ENCODE measurements around the gene CUEDC1. TPM values are rescaled to one million over a fixed set of nuclear protein-coding genes. Genes with fewer than 3 reads are reported as not detected.

CUEDC1 gene
- total and polyA plus RNA-seq, 2 of the 13 experiments (the other 11 are each of a cell fraction or from before 2014, with no cell fraction given), result 7.4 to 12.9 TPM

GRCh38 chr17:57947369-57947768, 7.8 kb downstream of the CUEDC1 start (continued):
- TF ChIP-seq, protein P1, sequence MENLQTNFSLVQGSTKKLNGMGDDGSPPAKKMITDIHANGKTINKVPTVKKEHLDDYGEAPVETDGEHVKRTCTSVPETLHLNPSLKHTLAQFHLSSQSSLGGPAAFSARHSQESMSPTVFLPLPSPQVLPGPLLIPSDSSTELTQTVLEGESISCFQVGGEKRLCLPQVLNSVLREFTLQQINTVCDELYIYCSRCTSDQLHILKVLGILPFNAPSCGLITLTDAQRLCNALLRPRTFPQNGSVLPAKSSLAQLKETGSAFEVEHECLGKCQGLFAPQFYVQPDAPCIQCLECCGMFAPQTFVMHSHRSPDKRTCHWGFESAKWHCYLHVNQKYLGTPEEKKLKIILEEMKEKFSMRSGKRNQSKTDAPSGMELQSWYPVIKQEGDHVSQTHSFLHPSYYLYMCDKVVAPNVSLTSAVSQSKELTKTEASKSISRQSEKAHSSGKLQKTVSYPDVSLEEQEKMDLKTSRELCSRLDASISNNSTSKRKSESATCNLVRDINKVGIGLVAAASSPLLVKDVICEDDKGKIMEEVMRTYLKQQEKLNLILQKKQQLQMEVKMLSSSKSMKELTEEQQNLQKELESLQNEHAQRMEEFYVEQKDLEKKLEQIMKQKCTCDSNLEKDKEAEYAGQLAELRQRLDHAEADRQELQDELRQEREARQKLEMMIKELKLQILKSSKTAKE (CRISPR knock-in tag; IDR thresholded peaks at IDR 0.05; ENCODE audit: borderline replicate concordance), result no peak
- TF ChIP-seq ZNF839 (CRISPR knock-in tag; IDR thresholded peaks at IDR 0.05; ENCODE audit: borderline replicate concordance) (no peak), ZNF264 (CRISPR knock-in tag; IDR thresholded peaks at IDR 0.05) (no peak), ZNF775 (CRISPR knock-in tag; IDR thresholded peaks at IDR 0.05; ENCODE audit: borderline replicate concordance) (no peak), ZNF614 (CRISPR knock-in tag; IDR thresholded peaks at IDR 0.05; ENCODE audit: borderline replicate concordance) (no peak), MZF1 (CRISPR knock-in tag; IDR thresholded peaks at IDR 0.05; ENCODE audit: borderline replicate concordance) (no peak), ZNF451 (CRISPR knock-in tag; IDR thresholded peaks at IDR 0.05) (no peak), SP1 (IDR thresholded peaks at IDR 0.05) (no peak), SP1 (CRISPR knock-in tag; IDR thresholded peaks at IDR 0.05) (no peak), SYNCRIP (IDR thresholded peaks at IDR 0.05; ENCODE audit: insufficient read depth, low read depth, low read length) (no peak), ISL2 (CRISPR knock-in tag; IDR thresholded peaks at IDR 0.05) (no peak), ZNF326 (CRISPR knock-in tag; IDR thresholded peaks at IDR 0.05; ENCODE audit: borderline replicate concordance) (no peak), TBX2 (CRISPR knock-in tag; IDR thresholded peaks at IDR 0.05; ENCODE audit: borderline replicate concordance) (no peak), ZMAT3 (CRISPR knock-in tag; conservative IDR thresholded peaks at IDR 0.05) (no peak), ZNF337 (CRISPR knock-in tag; IDR thresholded peaks at IDR 0.05; ENCODE audit: borderline replicate concordance, low read depth) (no peak), CAMTA2 (CRISPR knock-in tag; IDR thresholded peaks at IDR 0.05; ENCODE audit: borderline replicate concordance) (no peak), ZNF124 (CRISPR knock-in tag; IDR thresholded peaks at IDR 0.05) (no peak), KLF6 (CRISPR knock-in tag; IDR thresholded peaks at IDR 0.05) (no peak), PITX1 (CRISPR knock-in tag; IDR thresholded peaks at IDR 0.05) (no peak)
- TF ChIP-seq, protein P2, sequence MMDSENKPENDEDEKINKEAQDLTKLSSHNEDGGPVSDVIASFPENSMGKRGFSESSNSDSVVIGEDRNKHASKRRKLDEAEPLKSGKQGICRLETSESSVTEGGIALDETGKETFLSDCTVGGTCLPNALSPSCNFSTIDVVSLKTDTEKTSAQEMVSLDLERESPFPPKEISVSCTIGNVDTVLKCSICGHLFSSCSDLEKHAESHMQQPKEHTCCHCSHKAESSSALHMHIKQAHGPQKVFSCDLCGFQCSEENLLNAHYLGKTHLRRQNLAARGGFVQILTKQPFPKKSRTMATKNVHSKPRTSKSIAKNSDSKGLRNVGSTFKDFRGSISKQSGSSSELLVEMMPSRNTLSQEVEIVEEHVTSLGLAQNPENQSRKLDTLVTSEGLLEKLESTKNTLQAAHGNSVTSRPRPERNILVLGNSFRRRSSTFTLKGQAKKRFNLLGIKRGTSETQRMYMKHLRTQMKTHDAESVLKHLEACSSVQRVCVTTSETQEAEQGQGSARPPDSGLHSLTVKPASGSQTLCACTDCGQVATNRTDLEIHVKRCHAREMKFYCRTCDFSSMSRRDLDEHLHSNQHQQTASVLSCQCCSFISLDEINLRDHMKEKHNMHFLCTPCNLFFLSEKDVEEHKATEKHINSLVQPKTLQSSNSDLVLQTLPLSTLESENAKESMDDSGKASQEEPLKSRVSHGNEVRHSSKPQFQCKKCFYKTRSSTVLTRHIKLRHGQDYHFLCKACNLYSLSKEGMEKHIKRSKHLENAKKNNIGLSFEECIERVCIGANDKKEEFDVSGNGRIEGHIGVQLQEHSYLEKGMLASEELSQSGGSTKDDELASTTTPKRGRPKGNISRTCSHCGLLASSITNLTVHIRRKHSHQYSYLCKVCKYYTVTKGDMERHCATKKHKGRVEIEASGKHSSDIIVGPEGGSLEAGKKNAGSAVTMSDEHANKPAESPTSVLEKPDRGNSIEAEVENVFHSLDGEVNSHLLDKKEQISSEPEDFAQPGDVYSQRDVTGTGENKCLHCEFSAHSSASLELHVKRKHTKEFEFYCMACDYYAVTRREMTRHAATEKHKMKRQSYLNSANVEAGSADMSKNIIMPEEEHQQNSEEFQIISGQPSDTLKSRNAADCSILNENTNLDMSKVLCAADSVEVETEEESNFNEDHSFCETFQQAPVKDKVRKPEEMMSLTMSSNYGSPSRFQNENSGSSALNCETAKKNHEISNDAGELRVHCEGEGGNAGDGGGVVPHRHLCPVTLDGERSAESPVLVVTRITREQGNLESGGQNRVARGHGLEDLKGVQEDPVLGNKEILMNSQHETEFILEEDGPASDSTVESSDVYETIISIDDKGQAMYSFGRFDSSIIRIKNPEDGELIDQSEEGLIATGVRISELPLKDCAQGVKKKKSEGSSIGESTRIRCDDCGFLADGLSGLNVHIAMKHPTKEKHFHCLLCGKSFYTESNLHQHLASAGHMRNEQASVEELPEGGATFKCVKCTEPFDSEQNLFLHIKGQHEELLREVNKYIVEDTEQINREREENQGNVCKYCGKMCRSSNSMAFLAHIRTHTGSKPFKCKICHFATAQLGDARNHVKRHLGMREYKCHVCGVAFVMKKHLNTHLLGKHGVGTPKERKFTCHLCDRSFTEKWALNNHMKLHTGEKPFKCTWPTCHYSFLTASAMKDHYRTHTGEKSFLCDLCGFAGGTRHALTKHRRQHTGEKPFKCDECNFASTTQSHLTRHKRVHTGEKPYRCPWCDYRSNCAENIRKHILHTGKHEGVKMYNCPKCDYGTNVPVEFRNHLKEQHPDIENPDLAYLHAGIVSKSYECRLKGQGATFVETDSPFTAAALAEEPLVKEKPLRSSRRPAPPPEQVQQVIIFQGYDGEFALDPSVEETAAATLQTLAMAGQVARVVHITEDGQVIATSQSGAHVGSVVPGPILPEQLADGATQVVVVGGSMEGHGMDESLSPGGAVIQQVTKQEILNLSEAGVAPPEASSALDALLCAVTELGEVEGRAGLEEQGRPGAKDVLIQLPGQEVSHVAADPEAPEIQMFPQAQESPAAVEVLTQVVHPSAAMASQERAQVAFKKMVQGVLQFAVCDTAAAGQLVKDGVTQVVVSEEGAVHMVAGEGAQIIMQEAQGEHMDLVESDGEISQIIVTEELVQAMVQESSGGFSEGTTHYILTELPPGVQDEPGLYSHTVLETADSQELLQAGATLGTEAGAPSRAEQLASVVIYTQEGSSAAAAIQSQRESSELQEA (CRISPR knock-in tag; IDR thresholded peaks at IDR 0.05; ENCODE audit: not compliant biosample characterization), result no peak

Measured in HepG2 (cell line).